ENCODE results near the gene DDX24.

The DDX24 gene

GRCh38 chr14:94026173-94026888 lies 54.7 kb downstream of the DDX24 start, which contains the start of gene OTUB2:
TSS of gene OTUB2 (plus strand) at chr14:94026340. CDS start at chr14:94026538, 198 bp downstream.
- Histone ChIP-seq H3K4me3 (ENCODE audit: low read length) (peak within 1 kb of the TSS; percentile 73), H3K36me3 (ENCODE audit: control insufficient read depth, insufficient read depth, low read length, severe bottlenecking) (no peaks in the 10 kb centered on the region)

GRCh38 chr14:94025720-94026119 lies 55.3 kb downstream of the DDX24 start:
- Histone ChIP-seq H3K9me3 (ENCODE audit: control insufficient read depth, low read length) (no peaks in the 10 kb centered on the region), H3K4me1 (ENCODE audit: control insufficient read depth, insufficient read depth, low read length) (peaks cover 3% of the 10 kb centered on the region), H3K27me3 (replicated peaks; ENCODE audit: control insufficient read depth, insufficient read depth, low read length) (no peaks in the 10 kb centered on the region), H3K4me3 (ENCODE audit: low read length) (peak overlapping the region; percentile 73), H3K9ac (ENCODE audit: low read length) (no peak overlapping the region), H3K36me3 (ENCODE audit: control insufficient read depth, insufficient read depth, low read length, severe bottlenecking) (no peaks in the 10 kb centered on the region)
- DNase-seq (ENCODE audit: low read depth): no peak

More at GRCh38 chr14:94026173-94026888, 54.7 kb downstream of the DDX24 start, which contains the start of gene OTUB2:
- Histone ChIP-seq H3K27me3 (replicated peaks; ENCODE audit: control insufficient read depth, insufficient read depth, low read length) (no peaks in the 10 kb centered on the region), H3K9me3 (ENCODE audit: control insufficient read depth, low read length) (no peaks in the 10 kb centered on the region), H3K9ac (ENCODE audit: low read length) (peak within 1 kb of the TSS; percentile 55), H3K4me1 (ENCODE audit: control insufficient read depth, insufficient read depth, low read length) (peaks cover 3% of the 10 kb centered on the region)
- DNase-seq (ENCODE audit: low read depth): peak; percentile 99

GRCh38 chr14:94024549-94024948 lies 56.5 kb downstream of the DDX24 start:
- Histone ChIP-seq H3K4me3 (ENCODE audit: low read length) (no peak overlapping the region), H3K27me3 (replicated peaks; ENCODE audit: control insufficient read depth, insufficient read depth, low read length) (no peaks in the 10 kb centered on the region), H3K9ac (ENCODE audit: low read length) (no peak overlapping the region), H3K36me3 (ENCODE audit: control insufficient read depth, insufficient read depth, low read length, severe bottlenecking) (no peaks in the 10 kb centered on the region), H3K4me1 (ENCODE audit: control insufficient read depth, insufficient read depth, low read length) (peaks cover 3% of the 10 kb centered on the region), H3K9me3 (ENCODE audit: control insufficient read depth, low read length) (no peaks in the 10 kb centered on the region)
- no peak for DNase-seq (ENCODE audit: low read depth)

- no peak for DNase-seq (ENCODE audit: low read depth)
- Histone ChIP-seq H3K9ac (ENCODE audit: low read length) (no peak overlapping the region), H3K9me3 (ENCODE audit: control insufficient read depth, low read length) (no peaks in the 10 kb centered on the region), H3K4me1 (ENCODE audit: control insufficient read depth, insufficient read depth, low read length) (peaks cover 3% of the 10 kb centered on the region), H3K4me3 (ENCODE audit: low read length) (no peak overlapping the region), H3K36me3 (ENCODE audit: control insufficient read depth, insufficient read depth, low read length, severe bottlenecking) (no peaks in the 10 kb centered on the region), H3K27me3 (replicated peaks; ENCODE audit: control insufficient read depth, insufficient read depth, low read length) (peaks cover 5% of the 10 kb centered on the region)
These were observed 58.2 kb downstream of the DDX24 start for GRCh38 chr14:94022532-94023411.

- H3K9me3 ChIP-seq (ENCODE audit: control insufficient read depth, low read length): no peaks in the 10 kb centered on the region
- peaks cover 3% of the 10 kb centered on the region for H3K4me1 ChIP-seq (ENCODE audit: control insufficient read depth, insufficient read depth, low read length)
- H3K9ac ChIP-seq (ENCODE audit: low read length): no peak overlapping the region
- no peak for DNase-seq (ENCODE audit: low read depth)
- peaks cover 17% of the 10 kb centered on the region for H3K27me3 ChIP-seq (replicated peaks; ENCODE audit: control insufficient read depth, insufficient read depth, low read length)
- H3K4me3 ChIP-seq (ENCODE audit: low read length): no peak overlapping the region
- H3K36me3 ChIP-seq (ENCODE audit: control insufficient read depth, insufficient read depth, low read length, severe bottlenecking): no peaks in the 10 kb centered on the region
These were observed 59.4 kb downstream of the DDX24 start for GRCh38 chr14:94021416-94022157.

- Histone ChIP-seq H3K4me3 (ENCODE audit: low read length) (no peak overlapping the region), H3K9ac (ENCODE audit: low read length) (no peak overlapping the region), H3K36me3 (ENCODE audit: control insufficient read depth, insufficient read depth, low read length, severe bottlenecking) (no peaks in the 10 kb centered on the region), H3K27me3 (replicated peaks; ENCODE audit: control insufficient read depth, insufficient read depth, low read length) (peaks cover 22% of the 10 kb centered on the region), H3K9me3 (ENCODE audit: control insufficient read depth, low read length) (no peaks in the 10 kb centered on the region), H3K4me1 (ENCODE audit: control insufficient read depth, insufficient read depth, low read length) (peaks cover 3% of the 10 kb centered on the region)
- no peak for DNase-seq (ENCODE audit: low read depth)
These were observed 60.0 kb downstream of the DDX24 start for GRCh38 chr14:94021001-94021400.

- peaks cover 5% of the 10 kb centered on the region for H3K9me3 ChIP-seq (ENCODE audit: control insufficient read depth, low read length)
- DNase-seq (ENCODE audit: low read depth): no peak
- peaks cover 3% of the 10 kb centered on the region for H3K4me1 ChIP-seq (ENCODE audit: control insufficient read depth, insufficient read depth, low read length)
- no peak overlapping the region for H3K4me3 ChIP-seq (ENCODE audit: low read length)
- H3K36me3 ChIP-seq (ENCODE audit: control insufficient read depth, insufficient read depth, low read length, severe bottlenecking): no peaks in the 10 kb centered on the region
- H3K9ac ChIP-seq (ENCODE audit: low read length): no peak overlapping the region
- H3K27me3 ChIP-seq (replicated peaks; ENCODE audit: control insufficient read depth, insufficient read depth, low read length): peaks cover 24% of the 10 kb centered on the region
These were observed 60.7 kb downstream of the DDX24 start for GRCh38 chr14:94020267-94020666.

GRCh38 chr14:94019329-94019728 lies 61.7 kb downstream of the DDX24 start:
- no peak overlapping the region for H3K9ac ChIP-seq (ENCODE audit: low read length)
- peaks cover 6% of the 10 kb centered on the region for H3K9me3 ChIP-seq (ENCODE audit: control insufficient read depth, low read length)
- DNase-seq (ENCODE audit: low read depth): no peak
- no peaks in the 10 kb centered on the region for H3K36me3 ChIP-seq (ENCODE audit: control insufficient read depth, insufficient read depth, low read length, severe bottlenecking)
- peaks cover 24% of the 10 kb centered on the region for H3K27me3 ChIP-seq (replicated peaks; ENCODE audit: control insufficient read depth, insufficient read depth, low read length)
- H3K4me3 ChIP-seq (ENCODE audit: low read length): no peak overlapping the region
- H3K4me1 ChIP-seq (ENCODE audit: control insufficient read depth, insufficient read depth, low read length): peaks cover 3% of the 10 kb centered on the region

GRCh38 chr14:94018308-94018707 lies 62.7 kb downstream of the DDX24 start:
- Histone ChIP-seq H3K36me3 (ENCODE audit: control insufficient read depth, insufficient read depth, low read length, severe bottlenecking) (no peaks in the 10 kb centered on the region), H3K27me3 (replicated peaks; ENCODE audit: control insufficient read depth, insufficient read depth, low read length) (peaks cover 24% of the 10 kb centered on the region), H3K9me3 (ENCODE audit: control insufficient read depth, low read length) (peaks cover 6% of the 10 kb centered on the region), H3K4me3 (ENCODE audit: low read length) (no peak overlapping the region), H3K9ac (ENCODE audit: low read length) (no peak overlapping the region), H3K4me1 (ENCODE audit: control insufficient read depth, insufficient read depth, low read length) (peaks cover 3% of the 10 kb centered on the region)
- no peak for DNase-seq (ENCODE audit: low read depth)

GRCh38 chr14:94016446-94016976 lies 64.5 kb downstream of the DDX24 start:
- H3K36me3 ChIP-seq (ENCODE audit: control insufficient read depth, insufficient read depth, low read length, severe bottlenecking): no peaks in the 10 kb centered on the region
- no peak overlapping the region for H3K9ac ChIP-seq (ENCODE audit: low read length)
- no peak overlapping the region for H3K4me3 ChIP-seq (ENCODE audit: low read length)
- peaks cover 6% of the 10 kb centered on the region for H3K9me3 ChIP-seq (ENCODE audit: control insufficient read depth, low read length)
- no peak for DNase-seq (ENCODE audit: low read depth)
- peaks cover 24% of the 10 kb centered on the region for H3K27me3 ChIP-seq (replicated peaks; ENCODE audit: control insufficient read depth, insufficient read depth, low read length)
- H3K4me1 ChIP-seq (ENCODE audit: control insufficient read depth, insufficient read depth, low read length): no peaks in the 10 kb centered on the region

All from adipocyte (in vitro differentiated cells).